Hepatocyte (in vitro differentiated cells): Measurements from ENCODE around the gene IQGAP2.

Experiments used
- CTCF ChIP-seq: fragments of 200-600 bp; sonication (generic); IDR thresholded peaks from 2 replicates; pipeline ENCODE4 v1.5.1; 2016; ENCODE audit warnings: antibody characterized with exemption, mild to moderate bottlenecking; ENCODE audit not compliant: poor library complexity
- EZH2phosphoT487 ChIP-seq: fragments of 200-600 bp; sonication (generic); IDR thresholded peaks from one replicate; pipeline ENCODE4 v1.6.1; 2018; ENCODE audit warnings: antibody characterized with exemption, mild to moderate bottlenecking, low read depth, moderate library complexity; ENCODE audit not compliant: unreplicated experiment, severe bottlenecking

DNA sequence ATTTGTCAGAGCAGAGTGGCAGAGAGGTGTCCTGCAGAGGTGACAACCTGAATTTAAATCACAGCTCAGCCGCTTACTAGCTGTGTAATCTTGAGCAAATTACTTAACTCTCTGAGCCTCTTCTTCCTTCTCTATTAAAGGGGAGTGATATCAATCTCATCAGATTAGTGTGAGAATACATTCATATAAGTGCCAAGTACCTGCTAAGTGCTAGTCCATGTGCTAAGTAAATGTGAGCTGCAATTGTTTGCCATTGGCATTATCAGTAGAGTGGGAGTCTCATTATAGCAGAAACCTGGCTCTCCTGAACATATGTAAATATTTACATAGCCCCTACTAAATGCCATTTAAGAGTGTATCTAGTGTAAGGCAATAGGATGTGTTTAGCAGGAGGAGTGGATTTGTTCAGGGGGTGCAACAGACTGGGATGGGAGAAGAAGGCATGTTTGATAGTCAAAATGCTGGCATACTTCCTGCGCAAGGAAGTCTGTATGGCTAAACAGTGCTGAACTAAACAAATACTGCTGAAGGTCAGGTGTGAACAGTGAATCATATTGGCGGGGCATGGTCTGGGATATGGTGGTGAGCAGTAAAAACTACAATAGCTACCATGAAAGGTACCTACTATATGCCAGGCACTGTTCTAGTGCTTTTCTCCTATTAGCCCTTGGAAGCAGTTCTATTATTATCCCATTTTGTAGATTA, 145.6 kb downstream of the IQGAP2 start:
- TF ChIP-seq CTCF, result no peak
- no peak for TF ChIP-seq EZH2phosphoT487
